Glomerular endothelial cell (primary cell): ENCODE results near the gene APOL2. TPM values are rescaled to one million over a fixed set of nuclear protein-coding genes. Genes with fewer than 3 reads are reported as not detected.
"Not testable (repeated sequence)": the region's sequence is repeated elsewhere in the genome, so short reads cannot be mapped to it uniquely, and the experiment has no call there.

Source experiments
- DNase-seq: peaks from one replicate; pipeline ENCODE4 v3.0.0-alpha.2; 2011; ENCODE audit warnings: low read depth, low spot score; ENCODE audit errors: extremely low read depth
- total RNA-seq: library from RNA; depleted of rRNA; stranded (reverse); fragments of >200 nt; gene quantifications from 2 replicates; pipeline ENCODE4 v1.2.3, GENCODE V29; 2015

The APOL2 gene
- total RNA-seq, 1 donor from 2014 or later, result 87.6 TPM

- DNase-seq, result not testable (repeated sequence)
Observed at GRCh38 chr22:36263216-36263673, 23.9 kb upstream of the APOL2 start.

DNA sequence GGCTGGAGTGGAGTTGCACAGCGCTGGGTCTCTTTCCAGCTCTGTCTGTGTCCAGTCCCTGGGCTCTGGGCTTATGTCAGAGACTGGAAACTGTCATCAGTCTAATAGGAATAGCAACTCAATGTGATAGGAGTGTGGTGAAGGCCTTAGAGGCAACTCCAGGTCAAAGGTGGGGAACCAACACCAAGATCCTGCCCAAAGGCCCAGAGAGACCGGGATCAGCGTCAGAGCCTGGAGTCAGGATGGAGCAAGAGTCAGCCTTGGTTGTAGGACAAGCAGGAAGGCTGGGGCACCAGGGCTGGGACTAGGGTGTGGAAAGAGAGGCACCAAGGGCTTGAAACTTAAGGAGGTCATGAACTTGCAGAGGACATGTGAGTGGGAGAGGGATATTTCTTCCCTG, 23.0 kb upstream of the APOL2 start:
- DNase-seq, result not testable (repeated sequence)

- DNase-seq, result not testable (repeated sequence)
Observed at GRCh38 chr22:36261675-36262074, 22.3 kb upstream of the APOL2 start.

- no peak for DNase-seq
Observed at GRCh38 chr22:36259615-36260300, 20.4 kb upstream of the APOL2 start.

GRCh38 chr22:36258701-36259614, 19.6 kb upstream of the APOL2 start:
- no peak for DNase-seq

GRCh38 chr22:36257948-36258670, 18.8 kb upstream of the APOL2 start:
- no peak for DNase-seq

GRCh38 chr22:36257308-36257707, 18.0 kb upstream of the APOL2 start:
- DNase-seq, result no peak

DNA sequence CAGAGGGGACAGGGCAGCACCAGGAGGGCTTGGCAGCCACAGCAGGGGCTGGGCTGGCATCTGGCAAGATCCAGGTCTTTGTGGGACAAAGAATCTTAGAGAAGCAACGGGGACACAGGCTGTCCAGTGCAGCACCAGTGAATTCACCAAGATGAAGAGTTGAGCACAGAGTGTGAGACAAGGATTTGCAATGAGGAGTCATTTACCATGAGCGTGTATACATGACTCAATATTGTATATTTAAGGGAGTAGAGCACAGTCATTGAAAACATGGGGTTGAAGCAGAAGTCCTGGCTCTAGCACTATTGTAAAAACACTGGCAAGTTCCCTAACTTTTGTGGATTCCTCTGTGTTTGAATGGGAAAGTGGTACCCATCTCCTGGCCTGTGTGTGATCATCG, 17.2 kb upstream of the APOL2 start:
- no peak for DNase-seq

GRCh38 chr22:36255572-36255971, 16.2 kb upstream of the APOL2 start:
- DNase-seq, result not testable (repeated sequence)

DNA sequence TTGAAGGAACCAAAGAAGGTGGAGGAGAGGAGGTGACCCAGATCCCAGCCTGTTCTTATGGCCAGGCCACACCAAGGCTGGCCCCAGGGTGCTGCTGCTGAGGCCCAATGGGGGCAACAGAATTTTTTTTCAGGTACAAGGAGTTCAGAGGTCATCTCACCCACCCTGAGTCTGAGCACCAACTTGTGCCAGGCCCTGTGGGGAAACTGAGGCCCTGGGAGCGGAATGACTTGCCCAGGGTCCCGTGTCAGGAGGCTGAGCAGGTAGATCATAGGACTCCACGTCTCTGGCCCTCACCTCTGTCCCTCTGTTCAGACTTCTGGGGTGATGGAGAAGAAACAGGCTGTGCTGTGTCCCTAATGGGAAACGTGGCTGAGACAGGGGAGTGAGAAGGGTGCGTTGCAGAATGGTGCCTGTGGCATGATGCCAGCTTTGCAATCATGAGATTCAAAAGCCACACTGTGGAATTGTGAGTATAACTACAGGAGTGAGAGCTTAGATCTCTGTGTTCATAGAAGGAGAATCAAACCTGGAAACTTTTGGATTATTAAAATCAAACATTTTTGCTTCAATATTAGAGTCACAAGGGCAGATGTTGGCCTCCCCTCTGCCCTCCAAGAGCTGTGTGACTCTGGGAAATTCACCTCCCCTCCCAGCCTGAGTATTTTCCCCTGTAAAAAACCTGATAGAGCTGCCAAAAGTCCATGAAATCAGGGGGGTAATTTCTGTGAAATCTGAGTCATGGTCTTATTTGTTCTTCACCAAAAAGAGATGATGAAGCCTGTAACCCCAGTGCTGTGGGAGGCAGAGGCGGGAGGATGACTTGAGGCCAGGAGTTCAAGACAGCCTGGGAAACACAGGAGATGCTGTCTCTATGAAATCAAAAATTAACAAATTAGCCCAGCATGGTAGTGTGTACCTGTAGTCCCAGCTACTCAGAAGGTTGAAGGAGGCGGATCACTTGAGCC, 14.5 kb upstream of the APOL2 start:
- no peak for DNase-seq

DNA sequence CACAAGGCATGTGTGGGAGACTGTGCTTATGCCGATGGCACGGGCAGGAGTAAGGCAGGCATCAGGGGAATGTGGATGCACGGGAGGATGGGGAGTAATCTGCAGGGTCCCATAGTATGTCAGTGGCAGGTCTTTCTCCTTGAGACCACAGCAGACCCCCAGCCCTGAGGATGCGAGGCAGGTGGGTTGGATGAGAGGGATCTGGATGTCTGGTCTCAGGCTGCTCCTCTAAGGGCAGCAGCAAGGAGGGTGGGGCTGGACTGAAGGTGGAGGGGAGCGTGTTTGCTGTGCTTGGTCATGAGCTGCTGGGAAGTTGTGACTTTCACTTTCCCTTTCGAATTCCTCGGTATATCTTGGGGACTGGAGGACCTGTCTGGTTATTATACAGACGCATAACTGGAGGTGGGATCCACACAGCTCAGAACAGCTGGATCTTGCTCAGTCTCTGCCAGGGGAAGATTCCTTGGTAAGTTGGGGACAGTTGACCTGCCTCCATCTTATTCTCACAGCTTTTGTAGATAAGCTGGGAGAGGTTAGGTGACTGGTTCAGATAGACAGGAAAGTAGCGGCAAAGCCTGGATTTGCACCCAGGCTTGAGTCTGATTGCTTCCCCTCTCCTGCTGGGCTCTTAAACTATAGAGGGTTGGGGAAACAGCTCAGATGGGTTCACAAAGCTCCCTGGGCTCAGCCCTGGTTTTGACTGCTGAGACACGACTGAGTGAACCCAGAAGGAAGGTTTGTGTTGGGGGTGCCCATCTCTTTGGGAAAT, 13.6 kb upstream of the APOL2 start, which contains the start of gene APOL1:
Gene APOL1 (plus strand): TSS at position 380 of the 769 bp plus-strand sequence. CDS start 1,823 bp downstream, outside the sequence.
- DNase-seq, result no peak

DNA sequence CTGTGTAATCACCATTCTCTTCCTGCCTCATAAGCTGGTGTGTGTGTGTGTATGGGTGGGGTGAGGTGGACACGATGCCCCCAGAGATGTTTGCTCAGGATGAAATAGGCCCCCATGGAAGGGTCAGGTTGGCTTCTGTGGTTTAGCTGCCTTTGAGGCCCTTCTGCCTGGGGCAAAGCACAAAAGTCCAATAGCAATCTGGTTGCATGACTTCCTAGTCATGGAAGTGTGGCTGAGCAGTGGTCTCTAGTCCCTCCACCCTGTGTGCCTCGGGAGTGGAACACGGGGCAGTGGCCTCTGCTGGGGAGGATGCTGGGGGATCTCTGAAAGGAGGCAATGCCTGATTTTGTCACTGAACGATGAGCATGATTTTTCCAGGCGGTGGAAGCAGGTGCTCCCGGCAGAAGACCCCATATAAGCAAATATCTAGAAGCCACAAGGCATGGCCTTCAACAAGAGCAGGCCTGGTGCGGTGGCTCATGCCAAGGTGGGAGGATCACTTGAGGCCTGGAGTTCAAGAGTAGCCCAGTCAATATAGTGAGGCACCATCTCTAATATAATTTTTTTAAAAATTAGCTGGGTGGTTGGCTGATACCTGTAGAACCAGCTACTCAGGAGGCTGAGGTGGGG, 12.8 kb upstream of the APOL2 start:
- not testable (repeated sequence) for DNase-seq

GRCh38 chr22:36250292-36250960, 11.1 kb upstream of the APOL2 start:
- not testable (repeated sequence) for DNase-seq

- no peak for DNase-seq
Observed at GRCh38 chr22:36249160-36249559, 9.8 kb upstream of the APOL2 start.

- no peak for DNase-seq
Observed at GRCh38 chr22:36247955-36248354, 8.6 kb upstream of the APOL2 start.

DNA sequence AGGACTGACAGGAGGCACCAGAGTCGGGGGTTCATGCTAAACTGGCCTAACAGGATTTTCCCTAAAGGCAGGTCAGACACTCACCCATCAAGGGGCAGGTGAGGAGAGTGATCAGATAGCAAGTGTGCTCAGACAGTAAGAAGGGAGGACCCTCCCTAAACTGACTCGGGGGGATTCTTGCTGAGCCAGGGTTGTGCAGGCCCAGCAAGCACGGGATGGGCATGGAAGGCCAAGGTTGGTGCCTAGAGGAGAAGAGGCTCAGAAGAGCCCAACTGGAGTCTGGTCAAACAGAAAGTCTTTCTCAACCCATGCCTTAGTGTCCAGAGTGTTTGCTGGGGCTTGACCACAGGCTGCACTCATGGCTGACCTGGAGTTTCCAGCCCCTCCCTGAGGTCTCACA, 7.4 kb upstream of the APOL2 start:
- no peak for DNase-seq

GRCh38 chr22:36245805-36246356, 6.6 kb upstream of the APOL2 start:
- DNase-seq, result no peak
